Measurements from ENCODE around the gene KIFC3.
"Not testable (repeated sequence)": the region's sequence is repeated elsewhere in the genome, so short reads cannot be mapped to it uniquely, and the experiment has no call there.

The KIFC3 gene

DNA sequence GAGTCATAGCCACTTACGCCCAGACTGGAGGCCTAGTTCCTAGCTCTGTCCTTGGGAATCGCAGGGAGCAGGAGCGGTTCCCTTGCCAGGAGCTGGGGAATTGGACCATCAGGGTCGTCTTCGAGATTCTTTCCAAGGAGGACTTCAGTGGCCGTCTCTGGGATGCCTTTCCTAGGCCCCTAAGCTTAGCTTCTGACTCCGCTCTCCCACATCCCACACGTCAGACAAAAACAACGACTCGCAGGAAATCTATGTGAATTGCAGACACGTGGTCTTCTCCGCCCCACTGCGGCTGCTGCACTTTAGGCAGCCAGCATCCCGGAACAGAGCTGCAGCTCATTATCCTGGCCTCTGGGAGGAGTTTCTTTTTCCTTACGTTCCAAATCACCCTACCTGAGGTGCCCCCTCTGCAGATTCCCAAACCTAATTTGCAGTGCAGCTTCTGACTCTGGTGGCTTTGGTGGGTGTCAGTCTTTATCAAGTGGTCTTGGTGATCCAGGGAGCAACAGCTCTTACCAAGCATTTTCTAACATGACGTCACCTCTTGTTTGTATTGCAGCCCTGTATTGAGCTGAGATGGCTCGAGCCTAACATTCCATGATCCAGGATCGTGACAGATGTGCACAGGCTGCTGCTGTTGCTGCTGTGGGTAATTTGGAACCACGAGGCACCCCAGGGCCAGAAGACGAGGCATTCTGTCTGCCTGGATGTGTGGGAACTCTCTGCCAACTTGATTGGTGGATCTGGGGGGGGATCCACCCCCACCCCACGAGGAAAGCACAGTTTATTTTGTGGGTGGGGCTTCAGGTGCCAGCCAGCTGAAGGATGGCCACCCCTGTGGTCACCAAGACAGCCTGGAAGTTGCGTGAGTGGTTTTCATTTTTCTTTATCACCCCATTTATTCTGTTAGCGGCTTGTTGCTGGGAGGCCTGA, 65.6 kb downstream of the KIFC3 start:
- peak; percentile 22 to 42 for DNase-seq

DNA sequence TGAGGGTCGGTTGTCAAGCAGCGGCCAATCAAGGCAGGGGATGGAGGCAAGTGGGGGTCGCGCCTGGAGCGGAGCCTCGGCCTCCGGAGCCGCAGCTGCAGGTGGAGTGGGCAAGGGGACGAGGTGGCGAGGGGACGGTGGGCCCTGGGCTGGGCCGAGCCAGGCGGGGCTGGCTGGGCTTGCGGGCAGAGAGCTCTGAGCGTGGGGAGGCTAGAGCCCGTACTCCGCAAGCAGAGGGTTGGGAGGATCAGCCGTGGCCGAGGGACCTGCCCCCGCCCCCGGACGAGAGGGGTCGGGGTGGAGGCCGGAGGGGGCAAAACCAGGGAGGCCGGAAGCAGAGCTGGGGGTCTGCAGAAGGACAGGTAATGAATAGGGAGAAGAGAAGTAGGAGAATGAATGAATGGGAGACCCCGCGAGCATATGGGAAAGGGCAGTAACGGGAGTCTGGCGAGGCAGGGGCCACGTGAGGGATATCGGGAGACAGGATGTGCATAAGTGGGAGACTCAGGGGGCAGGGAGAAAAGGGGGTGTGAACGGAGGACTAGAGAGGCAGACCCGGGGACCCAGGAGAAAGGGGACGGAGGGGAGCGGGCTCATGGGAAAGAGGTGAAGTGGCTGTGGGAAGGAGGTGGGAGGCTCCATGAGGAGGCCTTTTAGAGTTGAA, 66.4 kb downstream of the KIFC3 start, which contains the start of gene KATNB1:
Gene KATNB1 (plus strand): TSS at position 16 of the 664 bp plus-strand sequence. CDS start 1,474 bp downstream, outside the sequence.
- no peak for DNase-seq

DNA sequence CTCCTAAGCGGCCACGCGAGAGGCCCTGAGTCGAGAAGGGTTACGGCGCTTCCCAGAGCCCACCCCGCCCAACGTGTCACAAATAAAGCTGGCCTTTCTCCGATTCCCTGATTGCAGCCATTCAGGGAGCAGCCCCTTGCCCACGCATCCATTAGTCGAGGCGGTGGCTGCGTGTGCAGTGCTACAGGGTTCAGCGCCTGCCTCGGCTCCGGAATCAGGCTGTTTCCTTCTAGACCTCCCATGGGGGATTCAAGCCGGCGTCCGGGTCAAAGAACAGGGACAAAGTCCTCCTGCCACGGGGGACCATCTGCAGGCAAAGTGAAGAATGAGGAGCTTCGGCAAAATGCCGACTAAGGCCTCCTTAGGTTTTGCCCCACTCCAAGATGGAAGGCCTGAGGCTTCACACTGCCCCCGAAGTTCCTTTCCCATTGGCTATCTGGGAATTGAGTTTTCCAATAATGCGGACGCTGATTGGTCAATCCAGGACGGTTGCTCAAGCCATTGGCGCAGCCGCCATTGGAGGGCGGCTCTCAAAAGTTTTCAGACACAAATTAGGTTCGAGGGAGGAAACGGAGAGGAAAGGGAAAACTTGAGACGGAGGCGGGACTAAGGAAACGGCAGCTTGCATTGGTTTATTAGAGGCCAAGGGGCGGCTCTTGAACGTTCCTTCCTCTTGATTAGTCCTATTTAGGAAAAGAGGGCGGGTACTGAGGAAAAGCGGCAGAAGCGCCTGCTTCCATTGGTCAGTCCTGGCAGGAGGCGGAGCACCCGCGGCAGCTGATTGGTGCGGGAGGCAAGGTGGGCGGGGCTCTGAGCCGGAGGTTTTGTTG, 67.2 kb downstream of the KIFC3 start:
- DNase-seq, result peak; percentile 94 to 98

DNA sequence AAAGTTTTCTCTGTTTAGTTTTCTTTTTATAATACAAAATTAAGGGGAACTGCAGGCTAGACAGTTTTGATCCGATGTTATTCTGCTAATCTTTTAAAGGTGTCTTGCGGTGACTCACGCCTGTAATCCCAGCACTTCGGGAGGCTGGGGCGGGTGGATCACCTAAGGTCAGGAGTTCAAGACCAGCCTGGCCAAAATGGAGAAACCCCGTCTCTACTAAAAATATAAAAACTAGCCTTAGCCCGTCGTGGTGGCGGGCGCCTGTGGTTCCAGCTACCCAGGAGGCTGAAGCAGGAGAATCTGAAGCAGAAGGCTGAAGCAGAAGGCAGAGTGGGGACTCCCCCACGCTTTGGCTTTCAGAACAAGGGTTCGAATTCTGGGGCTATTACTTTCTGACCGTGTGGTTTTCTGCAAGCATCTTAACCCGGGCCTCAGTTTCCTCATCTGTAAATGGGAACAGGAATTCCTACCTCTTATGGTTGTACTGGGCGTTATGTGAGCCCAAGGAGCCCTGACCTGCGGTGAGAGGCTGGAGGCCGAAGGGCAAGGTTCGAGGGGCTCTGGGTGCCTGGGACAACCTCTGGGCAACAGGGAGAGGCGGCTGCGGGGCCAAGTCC, 67.9 kb downstream of the KIFC3 start:
- no peak for DNase-seq

DNA sequence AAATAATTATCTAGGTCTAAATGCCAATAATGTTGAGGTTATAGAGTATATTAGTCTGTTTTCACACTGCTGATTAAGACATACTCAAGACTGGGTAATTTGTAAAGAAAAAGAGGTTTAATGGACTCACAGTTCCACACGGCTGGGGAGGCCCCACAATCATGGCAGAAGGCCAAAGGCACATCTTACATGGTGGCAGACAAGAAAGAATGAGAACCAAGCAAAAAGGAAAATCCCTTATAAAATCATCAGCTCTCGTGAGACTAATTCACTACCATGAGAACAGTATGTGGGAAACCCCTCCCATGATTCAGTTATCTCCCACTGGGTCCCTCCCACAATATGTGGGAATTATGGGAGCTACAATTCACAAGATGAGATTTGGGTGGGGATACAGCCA, 69.6 kb downstream of the KIFC3 start:
- DNase-seq, result no peak

DNA sequence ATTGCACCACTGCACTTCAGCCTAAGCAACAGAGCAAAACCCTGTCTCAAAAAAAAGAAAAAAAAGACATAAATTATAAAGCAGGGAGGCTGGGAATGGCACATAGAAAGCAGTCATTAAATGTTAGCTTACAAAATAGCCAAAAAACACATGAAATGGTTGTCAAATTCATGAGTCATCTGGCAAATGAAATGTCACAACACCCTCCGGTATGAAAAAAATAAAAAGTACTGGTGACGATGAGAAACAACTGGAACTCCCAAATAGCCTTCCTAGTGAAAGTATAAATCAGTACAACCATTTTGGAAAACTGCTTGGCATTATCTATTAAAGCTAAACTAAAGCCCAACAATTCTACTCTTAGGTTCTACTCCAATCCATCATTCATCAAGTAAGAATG, 70.3 kb downstream of the KIFC3 start:
- DNase-seq, result no peak

DNA sequence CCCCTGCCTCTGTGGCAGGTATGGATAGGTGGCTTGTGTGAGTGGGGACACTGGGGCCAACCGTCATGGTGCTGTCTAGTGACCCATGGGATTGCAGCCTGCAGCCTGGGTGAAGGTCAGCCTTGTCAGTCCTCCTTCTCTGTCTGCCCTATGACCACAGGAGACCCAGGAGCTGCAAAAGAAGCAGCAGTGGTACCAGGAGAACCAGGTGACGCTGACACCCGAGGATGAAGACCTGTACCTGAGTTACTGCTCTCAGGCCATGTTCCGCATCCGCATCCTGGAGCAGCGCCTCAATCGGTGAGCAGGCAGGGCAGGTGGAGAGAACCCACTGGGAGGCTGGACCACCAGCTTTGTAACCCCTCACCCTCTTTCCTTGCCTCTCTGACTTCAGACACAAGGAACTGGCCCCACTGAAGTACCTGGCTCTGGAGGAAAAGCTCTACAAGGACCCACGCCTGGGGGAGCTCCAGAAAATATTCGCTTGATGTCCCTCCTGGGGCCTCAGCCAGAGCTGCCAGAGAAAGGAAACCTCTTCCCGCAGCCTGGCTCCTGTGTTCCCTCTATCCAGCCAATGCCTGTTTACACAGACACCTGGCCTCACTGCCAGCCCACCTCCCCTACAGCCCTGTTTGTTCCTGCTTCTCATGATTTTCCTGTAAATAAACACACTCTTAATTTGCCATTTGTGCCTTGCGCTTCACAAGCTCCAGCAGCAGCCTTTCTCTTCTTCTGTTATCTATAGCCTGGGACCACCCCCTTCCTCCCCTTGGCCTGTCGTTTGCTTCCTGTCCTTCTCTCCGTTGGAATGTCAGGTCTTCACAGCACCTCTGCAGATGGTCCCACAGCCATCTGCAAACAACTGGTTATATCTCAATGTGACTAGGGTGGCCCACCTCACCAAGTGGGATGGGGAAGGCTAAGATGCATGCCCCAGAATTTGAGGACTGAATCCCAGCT, 71.2 kb downstream of the KIFC3 start:
- DNase-seq, result no peak

DNA sequence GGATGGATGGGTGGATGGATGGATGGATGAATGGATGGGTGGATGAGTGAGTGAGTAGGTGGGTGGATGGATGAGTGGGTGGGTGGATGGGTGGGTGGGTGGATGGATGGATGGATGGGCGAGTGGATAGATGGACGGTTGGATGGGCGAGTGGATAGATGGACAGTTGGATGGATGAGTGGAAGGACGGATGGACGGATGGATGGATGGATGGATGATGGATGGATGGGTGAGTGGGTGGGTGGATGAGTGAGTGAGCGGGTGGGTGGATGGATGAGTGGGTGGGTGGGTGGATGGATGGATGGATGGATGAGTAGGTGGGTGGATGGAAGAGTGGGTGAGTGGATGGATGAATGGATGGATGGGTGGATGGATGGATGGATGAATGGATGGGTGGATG, 72.4 kb downstream of the KIFC3 start:
- DNase-seq, result not testable (repeated sequence)

DNA sequence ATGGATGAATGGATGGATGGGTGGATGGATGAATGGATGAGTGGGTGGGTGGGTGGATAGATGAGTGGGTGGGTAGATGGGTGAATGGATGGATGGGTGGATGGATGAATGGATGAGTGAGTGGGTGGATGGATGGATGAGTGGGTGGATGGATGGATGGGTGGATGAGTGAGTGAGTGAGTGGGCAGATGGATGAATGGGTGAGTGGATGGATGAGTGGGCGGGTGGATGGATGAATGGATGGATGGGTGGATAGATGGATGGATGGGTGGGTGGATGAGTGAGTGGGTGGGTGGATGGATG, 73.2 kb downstream of the KIFC3 start:
- DNase-seq, result no peak

DNA sequence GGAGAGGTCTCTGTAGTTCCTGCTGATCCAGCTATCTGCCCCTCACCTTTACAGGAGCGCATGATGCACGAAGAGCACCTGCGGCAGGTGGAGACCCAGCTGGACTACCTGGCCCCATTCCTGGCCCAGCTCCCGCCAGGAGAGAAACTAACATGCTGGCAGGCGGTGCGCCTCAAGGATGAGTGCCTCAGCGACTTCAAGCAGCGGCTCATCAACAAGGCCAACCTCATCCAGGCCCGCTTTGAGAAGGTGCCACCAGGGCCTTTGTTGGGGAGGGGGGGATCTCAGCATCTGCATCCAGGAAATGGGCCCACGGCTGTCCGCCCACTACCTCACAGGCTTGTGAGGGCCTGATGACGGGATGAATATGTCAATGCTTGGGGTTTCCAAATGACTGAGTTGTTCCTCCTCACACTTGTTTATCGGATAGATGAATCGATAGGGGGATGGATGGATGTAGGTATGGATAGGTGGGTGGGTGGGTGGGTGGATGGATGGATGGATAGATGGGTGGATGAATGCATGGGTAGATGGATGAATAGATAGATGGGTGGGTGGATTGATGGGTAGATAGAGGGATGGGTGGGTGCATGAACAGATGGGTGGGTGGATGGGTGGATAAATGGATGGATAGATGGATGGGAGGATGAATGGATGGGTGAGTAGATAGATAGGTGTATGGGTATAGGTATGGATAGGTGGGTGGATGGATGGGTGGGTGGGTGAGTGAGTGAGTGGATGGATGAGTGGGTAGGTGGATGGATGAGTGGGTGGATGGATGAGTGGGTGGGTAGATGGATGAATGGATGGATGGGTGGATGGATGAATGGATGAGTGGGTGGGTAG, 73.7 kb downstream of the KIFC3 start:
- DNase-seq, result no peak

DNA sequence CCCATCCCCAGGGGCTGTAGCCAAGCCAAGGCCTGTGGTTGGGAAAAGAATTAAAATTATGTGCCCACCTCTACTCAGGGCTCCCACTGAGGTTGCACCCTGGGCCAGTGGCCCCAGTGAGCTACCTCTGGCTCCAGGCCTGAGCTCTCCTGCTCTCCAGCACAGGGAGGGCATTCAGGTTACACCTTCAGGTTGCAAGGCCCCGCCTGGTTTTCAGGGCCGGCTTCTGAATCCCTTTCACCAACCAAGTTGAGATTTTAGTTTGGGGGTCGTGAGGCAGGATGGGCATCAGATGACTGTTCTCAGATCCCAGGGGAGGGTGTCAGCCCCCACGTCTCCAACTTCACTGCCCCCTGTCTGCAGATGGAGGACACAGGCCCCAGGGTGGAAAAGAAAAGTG, 74.7 kb downstream of the KIFC3 start:
- DNase-seq, result no peak

DNA sequence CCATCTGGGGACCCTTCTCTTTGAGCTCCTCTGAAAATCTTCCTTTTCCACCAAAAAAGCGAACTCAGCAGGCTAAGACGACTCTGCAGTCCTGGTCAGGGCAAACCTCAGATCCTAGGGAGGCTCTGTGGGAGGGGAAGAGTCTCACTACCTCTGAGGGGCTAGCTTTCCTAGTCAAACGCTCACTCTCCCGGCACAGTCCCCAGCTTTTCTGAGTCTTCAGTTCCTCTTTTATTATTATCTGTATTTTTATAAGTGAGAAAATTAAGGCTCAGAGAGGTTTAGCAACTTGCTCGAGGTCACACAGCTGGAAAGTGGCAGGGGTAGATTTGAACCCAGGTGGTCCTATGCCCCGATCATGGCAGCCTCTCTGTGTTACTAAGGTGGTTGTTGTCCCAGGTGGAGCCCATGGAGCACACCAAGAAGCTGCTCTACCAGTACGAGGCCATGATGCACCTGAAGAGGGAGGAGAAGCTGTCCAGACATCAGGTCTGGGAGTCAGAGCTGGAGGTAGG, 75.8 kb downstream of the KIFC3 start:
- DNase-seq, result no peak

DNA sequence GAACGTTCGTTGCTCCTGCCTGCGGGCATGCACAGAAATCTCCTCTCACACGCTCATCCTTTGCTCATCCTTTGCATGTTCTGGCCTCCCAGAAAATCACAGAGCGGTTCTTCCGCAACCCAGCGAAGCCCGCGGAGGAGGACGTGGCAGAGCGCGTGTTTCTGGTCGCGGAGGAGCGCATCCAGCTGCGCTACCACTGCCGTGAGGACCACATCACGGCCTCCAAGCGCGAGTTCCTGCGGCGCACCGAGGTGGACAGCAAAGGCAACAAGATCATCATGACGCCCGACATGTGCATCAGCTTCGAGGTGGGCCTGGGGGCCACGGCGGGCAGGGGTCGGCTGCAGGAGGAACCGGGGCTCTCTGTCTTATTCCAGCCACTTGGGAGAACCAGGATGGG, 76.3 kb downstream of the KIFC3 start:
- DNase-seq, result no peak

DNA sequence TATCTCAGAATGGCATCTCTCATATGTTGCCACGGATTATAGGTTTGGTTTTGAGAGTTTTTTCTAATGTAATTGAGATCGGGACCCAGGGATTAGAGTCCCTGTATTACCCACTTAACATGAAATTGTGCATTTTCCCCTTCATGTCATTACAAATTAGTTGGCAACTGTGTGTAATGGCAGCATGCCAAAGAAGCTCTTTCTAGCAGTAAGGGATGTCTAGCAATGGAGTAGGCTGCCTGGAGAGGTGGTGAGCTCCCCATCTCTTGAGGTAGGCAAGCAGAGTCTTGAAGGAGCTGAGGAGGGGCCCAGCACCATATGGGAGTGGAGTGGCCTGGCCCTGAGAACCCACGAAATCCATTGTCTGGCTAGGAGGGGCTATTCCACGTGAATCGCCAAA, 76.7 kb downstream of the KIFC3 start:
- no peak for DNase-seq

DNA sequence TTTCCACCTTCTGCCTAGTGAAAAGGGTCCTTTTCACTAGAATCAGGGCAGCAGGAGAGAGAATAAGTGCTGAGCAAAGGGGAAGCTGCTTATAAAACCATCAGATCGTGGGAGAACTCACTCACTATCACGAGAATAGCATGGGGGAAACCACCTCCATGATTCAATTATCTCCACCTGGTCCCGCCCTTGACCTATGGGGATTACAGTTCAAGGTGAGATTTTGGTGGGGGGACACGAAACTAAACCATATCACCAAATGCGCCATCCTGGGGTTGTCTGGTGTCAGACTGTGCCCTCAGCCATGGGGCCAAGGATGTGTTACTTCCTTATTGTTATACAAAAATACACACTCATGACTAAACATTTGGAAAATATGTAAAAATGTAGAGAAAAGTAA, 77.1 kb downstream of the KIFC3 start:
- DNase-seq, result no peak

DNA sequence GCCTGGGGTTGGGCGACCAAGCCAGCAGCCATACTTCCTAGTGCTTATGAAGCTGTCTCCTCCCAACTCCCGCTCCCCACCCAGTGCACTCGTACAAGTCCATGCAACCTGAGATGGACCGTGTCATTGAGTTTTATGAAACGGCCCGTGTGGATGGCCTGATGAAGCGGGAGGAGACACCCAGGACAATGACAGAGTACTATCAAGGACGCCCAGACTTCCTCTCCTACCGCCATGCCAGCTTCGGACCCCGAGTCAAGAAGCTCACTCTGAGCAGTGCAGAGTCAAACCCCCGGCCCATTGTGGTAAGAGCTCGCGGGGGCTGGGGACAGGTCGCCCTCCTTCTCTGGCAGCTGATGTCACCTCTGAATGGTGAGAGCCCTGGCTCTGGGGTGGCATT, 77.8 kb downstream of the KIFC3 start:
- no peak for DNase-seq

DNA sequence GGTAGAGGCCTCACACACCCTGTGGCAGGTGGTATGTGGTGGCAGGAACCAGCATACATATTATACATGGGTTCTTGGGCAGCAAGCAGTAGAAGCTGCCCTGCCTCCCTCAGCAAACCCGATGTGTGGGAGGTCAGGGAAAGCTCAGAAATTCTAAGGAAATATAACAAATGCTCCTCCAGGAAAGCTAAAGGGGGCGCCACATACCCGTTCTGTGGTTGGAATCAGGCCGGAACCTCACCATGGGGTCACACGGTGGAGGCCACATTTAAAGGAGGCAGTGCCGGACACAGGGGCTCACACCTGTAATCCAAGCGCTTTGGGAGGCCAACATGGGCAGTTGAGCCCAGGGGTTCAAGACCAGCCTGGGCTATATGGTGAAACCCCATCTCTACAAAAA, 79.1 kb downstream of the KIFC3 start:
- no peak for DNase-seq

DNA sequence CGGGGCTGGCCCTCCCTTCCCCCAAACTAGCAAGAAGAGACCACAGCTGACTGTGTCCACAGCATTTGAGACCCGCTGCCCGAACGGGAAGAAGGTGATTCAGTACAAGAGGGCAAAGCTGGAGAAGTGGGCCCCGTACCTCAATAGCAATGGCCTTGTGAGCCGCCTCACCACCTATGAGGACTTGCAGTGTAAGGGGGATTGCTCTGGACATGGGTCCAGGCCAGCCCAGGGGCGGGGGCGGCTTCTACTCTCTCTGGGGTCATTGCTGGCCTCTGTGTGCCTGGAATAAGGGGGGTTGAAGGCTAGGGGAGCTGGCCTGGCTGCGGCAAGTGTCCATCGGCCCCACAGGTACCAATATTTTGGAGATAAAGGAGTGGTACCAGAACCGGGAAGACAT, 79.6 kb downstream of the KIFC3 start:
- no peak for DNase-seq

DNA sequence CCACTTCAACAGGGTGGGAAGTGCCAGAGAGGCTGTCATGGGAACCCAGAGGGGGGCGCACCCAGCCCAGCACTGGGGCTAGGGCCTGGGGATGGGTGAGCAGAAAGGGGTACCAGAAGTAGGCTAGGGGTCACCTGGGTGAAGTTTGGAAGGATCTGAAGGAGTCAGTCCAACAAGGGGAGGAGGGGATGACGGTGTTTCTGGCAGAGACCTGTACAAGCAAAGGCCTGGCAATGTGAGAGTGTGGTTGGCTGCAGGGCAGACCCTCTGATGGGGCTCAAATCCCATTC, 80.1 kb downstream of the KIFC3 start:
- DNase-seq, result no peak

DNA sequence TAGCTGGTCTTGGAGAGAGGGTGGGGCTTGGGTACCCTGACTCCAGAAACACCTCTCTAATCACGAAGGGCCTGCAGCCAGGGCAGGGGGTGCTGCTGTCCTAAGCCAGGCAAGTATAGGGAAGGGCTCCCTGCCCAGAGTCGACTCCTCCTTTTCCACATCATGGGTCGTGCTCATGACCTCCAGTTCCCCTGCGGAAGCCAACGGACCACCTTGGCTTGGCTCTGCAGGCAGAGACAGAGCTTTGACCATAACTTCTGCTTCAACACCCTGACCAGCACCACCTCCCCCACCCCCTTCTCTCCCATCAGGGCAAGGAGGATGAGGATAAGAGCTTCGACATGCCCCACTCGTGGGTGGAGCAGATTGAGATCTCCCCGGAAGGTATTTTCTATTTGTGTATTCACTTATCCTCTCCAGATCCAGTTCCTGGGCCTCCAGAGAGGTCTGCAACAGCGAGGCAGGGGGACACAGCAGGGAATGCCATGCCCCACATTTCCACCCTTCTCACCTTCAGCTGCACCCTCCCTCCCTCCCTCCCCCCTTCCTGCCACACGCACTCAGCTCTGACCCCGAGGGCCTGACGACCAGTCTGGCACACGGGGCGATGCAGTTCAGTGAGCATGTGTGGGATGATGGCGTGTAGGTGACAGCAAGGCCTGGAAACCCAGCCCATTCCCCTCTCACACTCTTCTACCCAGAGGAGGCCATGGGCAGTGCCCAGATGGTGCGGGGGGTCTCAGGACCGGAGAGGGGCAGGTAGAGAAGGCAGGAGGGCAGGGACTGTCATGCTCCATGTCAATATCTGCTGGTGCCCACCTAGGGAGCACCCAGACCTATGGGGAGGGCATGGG, 80.7 kb downstream of the KIFC3 start:
- no peak for DNase-seq

Measured in stimulated activated CD4-positive, alpha-beta T cell treated with anti-CD3 and anti-CD28 coated beads, Interleukin-4, amount 100 ng/mL, for 4 hours (primary cell).